DND-41 (cell line): Measurements from ENCODE around the gene SPACA5.
A peak's percentile ranks its signal among the peaks of the same experiment; 100 is the strongest.

ENCODE experiments used
- EZH2 ChIP-seq: IDR thresholded peaks from 3 replicates; pipeline ENCODE4 v1.6.1; 2012; ENCODE audit warnings: borderline replicate concordance, low read depth, mild to moderate bottlenecking, moderate library complexity, low read length, inconsistent platforms; ENCODE audit not compliant: severe bottlenecking
- TF ChIP-seq, protein P1 (sequence below): IDR thresholded peaks from 2 replicates; pipeline ENCODE4 v1.5.1; 2012; ENCODE audit warnings: borderline replicate concordance, low read length, moderate library complexity, mild to moderate bottlenecking; ENCODE audit not compliant: poor library complexity, severe bottlenecking; ENCODE audit errors: extremely low read depth

DNA sequence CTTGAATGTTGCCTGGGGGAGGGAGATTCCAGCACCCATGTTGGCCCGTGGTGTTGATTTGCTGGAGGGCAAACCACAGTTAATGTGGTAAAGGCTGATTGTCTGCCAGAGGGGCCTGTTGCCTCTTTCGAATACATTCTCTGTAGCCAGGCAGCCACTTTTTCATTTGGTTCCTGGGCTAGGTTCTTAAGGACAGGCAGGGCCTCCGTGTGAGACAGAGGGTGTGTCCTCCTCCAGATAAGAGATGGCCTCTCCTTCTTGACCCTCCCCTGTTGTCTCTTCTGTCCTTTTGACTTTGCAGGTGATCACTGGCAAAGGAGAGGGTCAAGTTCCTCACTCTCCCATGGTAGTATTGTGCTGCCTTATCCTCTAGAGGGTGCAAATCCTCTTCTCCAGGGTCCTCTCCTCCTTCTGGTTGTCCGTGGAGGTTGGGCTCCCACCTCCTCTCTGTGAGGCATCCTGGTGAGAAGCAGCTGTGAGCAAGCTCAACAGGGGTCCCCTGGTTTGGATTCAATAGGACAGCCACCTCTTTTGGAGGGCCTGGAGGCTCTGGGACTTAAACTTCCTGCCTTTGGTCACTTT lies 47.9 kb upstream of the SPACA5 start:
- TF ChIP-seq, protein P1, sequence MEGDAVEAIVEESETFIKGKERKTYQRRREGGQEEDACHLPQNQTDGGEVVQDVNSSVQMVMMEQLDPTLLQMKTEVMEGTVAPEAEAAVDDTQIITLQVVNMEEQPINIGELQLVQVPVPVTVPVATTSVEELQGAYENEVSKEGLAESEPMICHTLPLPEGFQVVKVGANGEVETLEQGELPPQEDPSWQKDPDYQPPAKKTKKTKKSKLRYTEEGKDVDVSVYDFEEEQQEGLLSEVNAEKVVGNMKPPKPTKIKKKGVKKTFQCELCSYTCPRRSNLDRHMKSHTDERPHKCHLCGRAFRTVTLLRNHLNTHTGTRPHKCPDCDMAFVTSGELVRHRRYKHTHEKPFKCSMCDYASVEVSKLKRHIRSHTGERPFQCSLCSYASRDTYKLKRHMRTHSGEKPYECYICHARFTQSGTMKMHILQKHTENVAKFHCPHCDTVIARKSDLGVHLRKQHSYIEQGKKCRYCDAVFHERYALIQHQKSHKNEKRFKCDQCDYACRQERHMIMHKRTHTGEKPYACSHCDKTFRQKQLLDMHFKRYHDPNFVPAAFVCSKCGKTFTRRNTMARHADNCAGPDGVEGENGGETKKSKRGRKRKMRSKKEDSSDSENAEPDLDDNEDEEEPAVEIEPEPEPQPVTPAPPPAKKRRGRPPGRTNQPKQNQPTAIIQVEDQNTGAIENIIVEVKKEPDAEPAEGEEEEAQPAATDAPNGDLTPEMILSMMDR, result peak; percentile 47
- TF ChIP-seq EZH2, result no peak
